Measurements from ENCODE around the gene SMCO2. TPM values are rescaled to one million over a fixed set of nuclear protein-coding genes. Genes with fewer than 3 reads are reported as not detected.

SMCO2 gene
- total and polyA plus RNA-seq, 2 of the 13 experiments (the other 11 are each of a cell fraction or from before 2014, with no cell fraction given): 0.15 TPM; not detected in 1

DNA sequence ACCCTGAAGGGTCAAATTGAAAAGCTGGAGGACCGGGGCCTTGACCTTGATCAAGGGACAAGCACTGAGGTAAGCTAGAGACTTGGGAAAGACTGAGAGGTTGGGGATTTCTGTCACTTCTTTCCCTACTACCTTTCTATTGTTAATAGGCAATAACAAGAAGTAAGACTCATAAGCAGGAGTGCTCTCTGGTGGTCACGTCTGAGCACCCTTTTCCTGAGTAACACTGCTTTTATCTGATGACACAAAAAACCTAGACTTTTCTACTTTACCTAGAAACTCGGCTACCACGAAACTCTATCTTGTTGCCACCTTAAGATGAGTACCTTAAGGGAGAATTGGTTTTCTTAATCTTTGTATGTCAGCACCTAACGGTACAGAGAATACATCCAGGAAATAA is 41.9 kb downstream of the SMCO2 start:
- Histone ChIP-seq H3K27ac (ENCODE audit: extremely low read length, insufficient read depth, low read length) (no peak overlapping the region), H3K79me2 (ENCODE audit: insufficient read depth, low read length) (no peaks in the 10 kb centered on the region), H4K20me1 (ENCODE audit: insufficient read depth, low read length) (no peaks in the 10 kb centered on the region), H3K4me2 (ENCODE audit: low read depth, low read length) (no peak overlapping the region), H3K4me1 (ENCODE audit: insufficient read depth, low read length) (peaks cover 4% of the 10 kb centered on the region; the same call in 1 of the 2 replicates), H3K4me3 (replicated peaks in 1 of 3; ENCODE audit: insufficient read depth in 1 of 3, low read depth in 2 of 3, low read length in 3 of 3) (no peak overlapping the region), H2AFZ (ENCODE audit: low read length) (no peak overlapping the region), H3K36me3 (replicated peaks in 1 of 2; ENCODE audit: control insufficient read depth in 1 of 2, insufficient read depth in 2 of 2, low read length in 2 of 2) (no peaks in the 10 kb centered on the region), H3K9ac (ENCODE audit: insufficient read depth, low read depth, low read length) (no peak overlapping the region), H3K27me3 (ENCODE audit: control insufficient read depth in 1 of 2, insufficient read depth in 2 of 2, low read length in 2 of 2) (no peaks in the 10 kb centered on the region; a peak in 1 of 5 replicates), H3K9me3 (ENCODE audit: low read length) (no peaks in the 10 kb centered on the region)
- CTCF ChIA-PET (ENCODE audit: low intra/inter-chr PET ratio, low total read pairs): no interaction called here
- WGBS (ENCODE audit: low lambda C conversion rate): 6% methylated on average over 5 of the region's 5 CpGs
- no peak for FAIRE-seq
- no peak for TF ChIP-seq ZNF547 (CRISPR knock-in tag; IDR thresholded peaks at IDR 0.05)
- no peak for TF ChIP-seq CAMTA2 (CRISPR knock-in tag; IDR thresholded peaks at IDR 0.05; ENCODE audit: borderline replicate concordance)
- TF ChIP-seq RORA (CRISPR knock-in tag; IDR thresholded peaks at IDR 0.05): no peak
- no peak for TF ChIP-seq ZNF431 (CRISPR knock-in tag; IDR thresholded peaks at IDR 0.05; ENCODE audit: borderline replicate concordance, low read depth)
- ATAC-seq: no peak
- no TSS peak for BruUV-seq (replicated peaks)
- POLR2A ChIA-PET: no interaction called here
- in situ Hi-C loops (cut with HindIII; ENCODE audit: extremely low pct_ligation_motif_present, low pct_unique_long_range_greater_than_20kb): no loop called here
- intact Hi-C loops (cut with micrococcal nuclease; ENCODE audit: unreplicated experiment): no loop called here
- DNase-seq (ENCODE audit: low spot score): no peak

DNA sequence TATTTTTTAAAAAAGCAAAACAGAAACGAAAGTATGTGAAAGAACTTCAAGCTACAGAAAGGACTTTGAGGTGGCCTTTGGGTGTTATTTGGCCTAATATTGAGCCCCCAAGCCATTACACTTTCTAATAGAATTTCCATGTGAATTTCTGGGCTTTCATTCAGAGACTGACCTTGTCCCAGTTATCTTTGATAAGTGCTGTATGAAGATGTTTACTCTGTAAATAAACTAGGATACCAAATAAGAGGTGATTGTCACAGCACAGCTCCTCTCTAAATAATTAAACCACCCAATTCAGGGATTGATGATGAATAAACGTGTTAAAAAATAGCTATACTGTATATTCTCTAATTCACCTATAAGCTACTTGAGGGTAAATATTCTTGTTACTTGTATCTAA is 44.7 kb downstream of the SMCO2 start:
- H3K27ac ChIP-seq (ENCODE audit: extremely low read length, insufficient read depth, low read length): no peak overlapping the region
- no peaks in the 10 kb centered on the region for H3K9me3 ChIP-seq (ENCODE audit: low read length)
- ATAC-seq: no peak
- POLR2A ChIA-PET: no interaction called here
- no peaks in the 10 kb centered on the region for H3K36me3 ChIP-seq (replicated peaks in 1 of 2; ENCODE audit: control insufficient read depth in 1 of 2, insufficient read depth in 2 of 2, low read length in 2 of 2)
- no peak overlapping the region for H2AFZ ChIP-seq (ENCODE audit: low read length)
- H3K9ac ChIP-seq (ENCODE audit: insufficient read depth, low read depth, low read length): no peak overlapping the region
- H3K27me3 ChIP-seq (ENCODE audit: control insufficient read depth in 1 of 2, insufficient read depth in 2 of 2, low read length in 2 of 2): no peaks in the 10 kb centered on the region; a peak in 1 of 5 replicates
- no peak for DNase-seq (ENCODE audit: low spot score)
- FAIRE-seq: no peak
- BruUV-seq (replicated peaks): no TSS peak
- WGBS (ENCODE audit: low lambda C conversion rate): 5% methylated on average over 2 of the region's 2 CpGs
- H4K20me1 ChIP-seq (ENCODE audit: insufficient read depth, low read length): no peaks in the 10 kb centered on the region
- CTCF ChIA-PET (ENCODE audit: low intra/inter-chr PET ratio, low total read pairs): no interaction called here
- in situ Hi-C loops (cut with HindIII; ENCODE audit: extremely low pct_ligation_motif_present, low pct_unique_long_range_greater_than_20kb): no loop called here
- H3K4me1 ChIP-seq (ENCODE audit: insufficient read depth, low read length): peaks cover 4% of the 10 kb centered on the region; the same call in 1 of the 2 replicates
- H3K4me3 ChIP-seq (replicated peaks in 1 of 3; ENCODE audit: insufficient read depth in 1 of 3, low read depth in 2 of 3, low read length in 3 of 3): no peak overlapping the region
- H3K79me2 ChIP-seq (ENCODE audit: insufficient read depth, low read length): no peaks in the 10 kb centered on the region
- H3K4me2 ChIP-seq (ENCODE audit: low read depth, low read length): no peak overlapping the region
- intact Hi-C loops (cut with micrococcal nuclease; ENCODE audit: unreplicated experiment): no loop called here
- TF ChIP-seq ZNF10 (CRISPR knock-in tag; IDR thresholded peaks at IDR 0.05; ENCODE audit: borderline replicate concordance, low read depth) (no peak), ZMYM4 (CRISPR knock-in tag; IDR thresholded peaks at IDR 0.05) (no peak), MEF2D (CRISPR knock-in tag; IDR thresholded peaks at IDR 0.05) (no peak), IKZF4 (CRISPR knock-in tag; IDR thresholded peaks at IDR 0.05; ENCODE audit: borderline replicate concordance, low read depth, not compliant biosample characterization) (no peak), EP300 (IDR thresholded peaks at IDR 0.05; ENCODE audit: low read depth in 2 of 2, low read length in 2 of 2) (no peak), EP300 (CRISPR knock-in tag; IDR thresholded peaks at IDR 0.05; ENCODE audit: borderline replicate concordance) (no peak), HNRNPK (IDR thresholded peaks at IDR 0.05; ENCODE audit: low read depth, low read length, poor library complexity, severe bottlenecking) (no peak), HOXA7 (CRISPR knock-in tag; IDR thresholded peaks at IDR 0.05) (no peak), KLF12 (CRISPR knock-in tag; IDR thresholded peaks at IDR 0.05; ENCODE audit: borderline replicate concordance) (no peak), SOX13 (IDR thresholded peaks at IDR 0.05) (no peak), SOX13 (CRISPR knock-in tag; conservative IDR thresholded peaks at IDR 0.05 in 1 of 2, IDR thresholded peaks at IDR 0.05 in 1 of 2) (no peak), FOSL1 (CRISPR knock-in tag; IDR thresholded peaks at IDR 0.05; ENCODE audit: borderline replicate concordance) (no peak), FOXC1 (CRISPR knock-in tag; IDR thresholded peaks at IDR 0.05; ENCODE audit: borderline replicate concordance) (no peak), EEA1 (CRISPR knock-in tag; IDR thresholded peaks at IDR 0.05; ENCODE audit: borderline replicate concordance) (no peak), ZFP41 (CRISPR knock-in tag; IDR thresholded peaks at IDR 0.05; ENCODE audit: borderline replicate concordance) (no peak)

All from HepG2 (cell line).